Renal cortex interstitium (tissue), 11 donors: Measurements from ENCODE around the gene MFF. TPM values are rescaled to one million over a fixed set of nuclear protein-coding genes. Genes with fewer than 3 reads are reported as not detected.
"Not testable (repeated sequence)": the region's sequence is repeated elsewhere in the genome, so short reads cannot be mapped to it uniquely, and the experiment has no call there.

Experiments
- DNase-seq, 11 donors: peaks; one replicate each; pipeline ENCODE4 v3.0.0-alpha.2; 2013; ENCODE audit warnings: low read depth in 9 of 11, low spot score in 4 of 11; ENCODE audit errors: extremely low read depth in 1 of 11
- polyA plus RNA-seq, 3 donors: library from polyadenylated mRNA; unstranded; fragments of 120-200 nt; gene quantifications; one replicate each; pipeline ENCODE4 v1.2.1, GENCODE V29; 2013; ENCODE audit not compliant: insufficient read length in 3 of 3

The MFF gene
- polyA plus RNA-seq, 3 donors = 124 to 142 (median 137) TPM

- DNase-seq = no peak
Measured at GRCh38 chr2:227317834-227318233, 7.2 kb upstream of the MFF start.

GRCh38 chr2:227320305-227321094 lies 4.6 kb upstream of the MFF start:
- no peak for DNase-seq

- no peak for DNase-seq
Measured at GRCh38 chr2:227322530-227323205, 2.4 kb upstream of the MFF start.

DNA sequence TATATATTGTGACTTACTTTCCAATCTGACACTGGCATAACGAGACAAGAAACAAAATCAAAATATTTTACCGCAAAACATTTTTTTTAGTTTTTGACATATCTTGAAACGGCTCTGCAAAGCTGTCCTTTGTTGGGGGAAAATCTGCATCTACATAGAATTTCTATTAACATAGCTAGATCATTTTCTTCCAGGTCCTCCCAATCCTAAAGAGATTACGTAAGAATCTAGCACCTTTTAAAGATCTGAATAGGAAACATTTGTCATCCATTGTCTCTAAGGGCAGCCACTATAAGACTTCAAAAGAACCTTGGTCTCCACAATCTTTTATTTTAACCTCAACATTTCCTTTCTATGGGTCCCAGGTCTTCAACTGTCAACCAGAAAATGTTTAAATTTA lies 1.2 kb upstream of the MFF start:
- no peak for DNase-seq

- DNase-seq = no peak
Measured at GRCh38 chr2:227324642-227324994, 433 bp upstream of the MFF start.

GRCh38 chr2:227325839-227326195 lies 766 bp downstream of the MFF start:
- DNase-seq = peak in 4 of 11 donors; percentile 10 to 26 (median 18)

DNA sequence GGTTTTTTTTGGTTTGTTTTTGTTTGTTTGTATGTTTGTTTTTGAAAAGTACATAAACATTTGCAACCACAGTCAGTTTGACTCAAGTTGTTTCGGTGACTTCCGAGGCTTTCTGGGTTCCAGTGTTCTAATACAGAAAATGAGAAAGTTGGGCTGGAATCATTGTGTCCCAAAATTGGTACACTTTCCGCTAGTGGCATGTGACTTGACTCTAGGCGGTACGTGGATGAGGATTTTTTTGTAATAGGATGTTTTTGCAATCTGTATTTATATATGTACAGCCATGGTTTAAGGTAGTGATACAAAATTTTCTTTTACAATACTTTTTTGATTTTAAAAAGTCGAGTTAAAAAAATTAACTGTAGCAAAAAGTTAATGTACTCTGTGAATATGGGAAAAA lies 1.7 kb downstream of the MFF start:
- no peak for DNase-seq

- DNase-seq = no peak
Measured at GRCh38 chr2:227335713-227336112, 10.7 kb downstream of the MFF start.

GRCh38 chr2:227337442-227337841 lies 12.4 kb downstream of the MFF start:
- DNase-seq = no peak

- DNase-seq = peak in 5 of 11 donors; percentile 8 to 52 (median 12)
Measured at GRCh38 chr2:227339098-227339599, 14.1 kb downstream of the MFF start.

GRCh38 chr2:227340106-227340505 lies 15.1 kb downstream of the MFF start:
- DNase-seq = no peak

DNA sequence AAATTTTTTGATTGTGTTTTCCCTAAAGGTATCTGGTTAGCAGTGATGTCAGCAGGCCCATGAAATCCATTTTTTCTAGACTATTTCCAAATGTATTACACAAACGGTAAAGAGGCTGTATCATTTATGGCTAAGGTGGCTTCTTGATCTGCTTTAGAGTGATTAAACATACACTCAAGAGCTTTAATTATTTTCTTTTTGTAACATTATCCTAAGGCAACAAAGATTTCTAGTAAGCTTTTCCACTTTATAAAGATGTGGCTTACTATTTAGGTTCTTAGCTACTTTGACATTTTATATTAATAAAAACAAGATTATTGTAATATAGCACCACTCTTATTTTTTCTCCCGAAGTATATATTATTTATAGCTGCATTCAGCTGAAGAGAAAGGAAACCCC lies 16.5 kb downstream of the MFF start:
- DNase-seq = no peak

GRCh38 chr2:227344231-227344630 lies 19.2 kb downstream of the MFF start:
- no peak for DNase-seq

DNA sequence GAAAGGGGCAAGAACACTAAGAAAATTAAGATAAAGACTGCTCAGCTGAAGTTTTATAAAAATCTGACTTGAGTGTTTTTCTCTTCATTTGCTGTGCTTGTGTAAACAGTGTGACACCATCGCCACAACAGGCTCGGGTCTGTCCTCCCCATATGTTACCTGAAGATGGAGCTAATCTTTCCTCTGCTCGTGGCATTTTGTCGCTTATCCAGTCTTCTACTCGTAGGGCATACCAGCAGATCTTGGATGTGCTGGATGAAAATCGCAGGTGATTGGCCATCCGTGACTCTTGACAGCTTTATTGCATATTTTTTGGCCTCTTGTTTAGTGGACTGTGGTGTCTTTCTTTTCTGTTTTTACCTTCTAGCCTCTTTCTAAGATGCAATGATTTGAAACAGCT lies 22.1 kb downstream of the MFF start:
- DNase-seq = peak in 3 of 11 donors; percentile 9 to 25 (median 18)

DNA sequence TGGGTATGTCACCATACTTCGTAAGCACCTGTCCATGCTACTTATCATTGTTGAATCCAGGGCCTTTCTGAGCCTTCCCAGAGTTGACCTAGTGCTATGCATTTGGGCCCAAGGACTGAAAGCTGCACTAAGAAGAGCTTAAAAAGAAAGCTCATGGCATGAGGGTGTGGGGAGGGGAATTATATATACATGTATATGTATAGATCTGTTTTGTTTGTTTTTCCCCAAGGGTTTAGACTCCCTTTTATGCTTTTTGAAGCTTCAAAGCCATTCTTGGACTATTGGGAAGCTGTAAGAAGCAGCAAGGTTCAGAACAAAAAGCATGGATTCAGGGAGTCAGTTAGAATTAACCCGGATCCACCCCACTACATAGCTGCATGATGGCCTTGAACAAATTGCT lies 23.3 kb downstream of the MFF start:
- no peak for DNase-seq

GRCh38 chr2:227349989-227350612 lies 25.1 kb downstream of the MFF start:
- no peak for DNase-seq

DNA sequence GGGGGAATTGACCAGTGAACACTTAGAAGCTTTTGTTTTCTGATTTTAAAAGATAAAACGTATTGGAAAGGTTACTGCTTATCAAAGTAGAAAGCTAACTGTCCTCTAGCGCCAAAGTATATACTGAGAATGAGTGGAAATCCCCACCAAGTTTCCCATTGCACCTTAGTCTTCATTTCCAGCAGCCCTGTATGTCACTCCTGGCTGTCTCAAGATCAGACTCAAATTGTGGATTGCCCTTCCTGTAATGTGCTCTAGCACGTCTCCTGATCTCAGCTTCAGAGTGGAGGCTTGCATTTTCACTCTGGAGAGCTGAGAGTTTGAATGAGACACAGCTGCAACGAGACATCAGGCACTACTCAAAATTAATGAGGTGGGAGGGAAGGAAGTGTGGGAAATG lies 26.6 kb downstream of the MFF start:
- DNase-seq = no peak

GRCh38 chr2:227360351-227360750 lies 35.3 kb downstream of the MFF start:
- DNase-seq = no peak

DNA sequence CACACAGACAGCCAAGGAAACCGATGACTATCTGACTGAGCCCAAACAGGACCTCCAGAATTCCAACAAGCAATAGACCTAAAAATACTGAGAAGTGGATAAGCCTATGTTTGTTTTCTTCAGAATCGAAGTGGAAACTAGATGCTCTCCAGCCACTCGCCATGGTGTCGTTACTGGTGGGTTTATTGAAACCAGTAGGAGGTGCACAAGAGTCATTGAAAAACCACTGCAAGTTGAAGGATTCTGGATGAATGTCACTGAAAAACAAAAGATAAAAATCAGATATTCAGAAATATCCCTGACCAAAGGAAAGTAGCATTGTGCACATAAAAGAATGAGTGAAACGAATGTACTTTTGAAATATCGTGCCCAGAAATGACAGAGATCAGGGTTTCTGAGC lies 38.7 kb downstream of the MFF start:
- no peak for DNase-seq

DNA sequence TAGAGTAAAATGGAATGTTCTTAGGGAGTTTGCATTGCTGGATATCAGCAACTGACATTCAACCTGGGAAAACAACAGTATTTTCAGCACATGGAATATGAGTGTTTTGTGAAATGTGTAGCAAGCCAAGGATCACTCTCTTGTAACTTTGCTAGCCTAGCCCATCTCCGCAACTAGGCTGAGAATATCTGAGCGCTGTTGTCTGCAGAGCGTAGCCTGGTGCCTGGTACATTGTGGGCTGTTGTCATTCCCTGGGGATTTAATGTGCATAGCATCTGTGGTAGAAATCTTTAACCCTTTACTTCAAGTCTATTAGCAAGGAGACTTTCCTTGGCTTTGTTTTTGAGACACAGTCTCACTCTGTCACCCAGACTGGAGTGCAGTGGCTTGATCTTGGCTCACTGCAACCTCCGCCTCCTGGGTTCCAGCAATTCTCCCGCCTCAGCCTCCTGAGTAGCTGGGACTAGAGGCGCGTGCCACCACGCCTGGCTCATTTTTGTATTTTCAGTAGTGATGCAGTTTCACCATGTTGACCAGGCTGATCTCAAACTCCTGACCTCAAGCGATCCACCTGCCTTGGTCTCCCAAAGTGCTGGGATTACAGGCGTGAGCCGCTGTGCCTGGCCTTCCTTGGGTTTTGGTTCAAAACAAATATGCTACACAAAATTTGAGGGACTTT lies 39.7 kb downstream of the MFF start:
- not testable (repeated sequence) for DNase-seq
